ENCODE measurements around the gene LGALS16. TPM values are rescaled to one million over a fixed set of nuclear protein-coding genes. Genes with fewer than 3 reads are reported as not detected.

LGALS16 gene
- not detected in 2 replicates for total RNA-seq

DNA sequence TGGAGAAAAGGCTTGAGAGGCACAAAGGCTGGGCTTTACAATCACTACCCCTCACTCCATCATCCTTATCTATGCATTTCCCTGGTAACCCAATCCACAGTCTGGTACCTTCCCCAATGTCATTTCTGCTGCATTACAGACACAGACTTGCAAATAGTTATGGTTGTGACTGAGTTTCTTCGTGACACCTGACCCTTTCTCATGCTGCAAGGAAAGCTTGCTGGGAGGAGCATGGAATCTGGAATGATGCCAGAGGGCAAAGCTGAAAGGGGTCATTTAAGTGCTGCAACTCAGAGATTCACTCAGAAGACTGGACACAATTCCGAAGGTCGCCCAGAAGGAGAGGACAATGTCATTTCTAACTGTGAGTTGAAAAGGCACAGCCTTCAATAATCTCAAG, at the start of gene LGALS16:
TSS of gene LGALS16 (plus strand) at position 301 of the 400 bp plus-strand sequence. CDS start at position 350, 49 bp downstream.

DNA sequence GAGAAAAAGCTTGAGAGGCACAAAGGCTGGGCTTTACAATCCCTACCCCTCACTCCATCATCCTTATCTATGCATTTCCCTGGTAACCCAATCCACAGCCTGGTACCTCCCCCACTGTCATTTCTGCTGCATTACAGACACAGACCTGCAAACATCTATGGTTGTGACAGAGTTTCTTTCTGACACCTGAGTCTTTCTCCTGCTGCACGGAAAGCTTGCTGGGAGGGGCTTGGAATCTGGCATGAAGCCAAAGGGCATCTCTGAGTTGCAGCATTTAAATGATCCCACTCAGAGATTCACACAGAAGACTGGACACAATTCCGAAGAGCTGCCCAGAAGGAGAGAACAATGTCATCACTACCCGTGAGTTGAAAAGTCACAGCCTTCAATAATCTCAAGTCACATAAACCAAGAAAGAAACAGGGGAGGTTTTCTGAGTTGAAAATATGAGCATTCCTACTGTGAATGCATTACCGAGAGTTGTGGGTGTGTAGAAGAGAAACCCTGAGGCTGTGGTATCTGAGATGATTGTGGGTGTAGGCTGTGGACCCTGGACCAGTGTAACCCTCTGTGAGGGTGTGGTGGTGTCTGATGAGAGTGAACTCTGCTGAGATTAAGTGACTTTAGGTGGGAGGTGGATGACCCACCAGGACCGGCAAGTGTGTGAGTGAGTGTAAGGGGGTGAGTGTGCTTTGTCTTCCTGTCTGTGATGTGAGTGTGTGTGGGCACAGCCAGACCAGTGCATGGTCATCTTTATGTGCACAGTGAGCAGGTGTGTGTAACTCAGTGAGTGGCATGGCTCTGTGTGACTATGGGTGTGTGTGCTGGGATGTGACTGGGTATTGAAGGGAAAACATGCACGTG, 48.7 kb downstream of the LGALS16 start, which contains the start of gene LGALS14:
TSS of gene LGALS14 (plus strand) at position 301 of the 864 bp plus-strand sequence. CDS start at position 349, 48 bp downstream.

Small RNAs within 50 kb of the gene (small RNA-seq; reads per million reads assigned to genes)
- gene AC005176.2, result not detected
- gene RPS29P27, result not detected
- not detected for gene RPS29P30

Other genes with a start within 250 kb of the LGALS16 start
- gene ZFP36, start 249.1 kb upstream of the LGALS16 start, total RNA-seq, result 2.5 and 3.2 TPM in 2 replicates
- 20.9 and 27.1 TPM in 2 replicates for gene PLEKHG2, start 243.2 kb upstream of the LGALS16 start, total RNA-seq
- 132 and 183 TPM in 2 replicates for gene RPS16, start 220.0 kb upstream of the LGALS16 start, total RNA-seq
- gene SUPT5H, start 210.3 kb upstream of the LGALS16 start, total RNA-seq, result 91.4 and 117 TPM in 2 replicates
- 69.2 and 79.4 TPM in 2 replicates for gene TIMM50, start 175.1 kb upstream of the LGALS16 start, total RNA-seq
- gene DLL3, start 157.0 kb upstream of the LGALS16 start, total RNA-seq, result 0.43 and 0.66 TPM in 2 replicates
- gene SELENOV, start 140.8 kb upstream of the LGALS16 start, total RNA-seq, result not detected in 2 replicates
- 3.2 and 4.4 TPM in 2 replicates for gene EID2B, start 123.1 kb upstream of the LGALS16 start, total RNA-seq
- 10.8 and 13.1 TPM in 2 replicates for gene EID2, start 115.8 kb upstream of the LGALS16 start, total RNA-seq
- not detected in 2 replicates for gene LGALS13, start 53.4 kb upstream of the LGALS16 start, total RNA-seq
- not detected in 2 replicates for gene LGALS14, start 48.6 kb downstream of the LGALS16 start, total RNA-seq
- gene CLC, start 82.1 kb downstream of the LGALS16 start, total RNA-seq, result not detected in 2 replicates
- gene LEUTX, start 122.9 kb downstream of the LGALS16 start, total RNA-seq, result not detected in 2 replicates
- 12.2 and 15.6 TPM in 2 replicates for gene DYRK1B, start 178.2 kb downstream of the LGALS16 start, total RNA-seq
- 180 and 203 TPM in 2 replicates for gene FBL, start 190.5 kb downstream of the LGALS16 start, total RNA-seq

Data from thoracic aorta endothelial cell (primary cell).